Upper lobe of left lung (tissue), 4 donors: Measurements from ENCODE around the gene ZC3H12C.

Experiments used
- CTCF ChIP-seq, 6 experiments: fragments of 450-650 bp in 4 of 6; fragments of 200-600 bp in 2 of 6; sonication (generic) in 2 of 6; IDR thresholded peaks; one replicate each; pipeline ENCODE4 v1.5.1; 2016 to 2019; ENCODE audit warnings: antibody characterized with exemption in 6 of 6
- EP300 ChIP-seq, 4 donors: sonication (generic); formaldehyde crosslinking; IDR thresholded peaks; one replicate each; pipeline ENCODE4 v1.5.1; 2017; ENCODE audit warnings: antibody characterized with exemption in 4 of 4, control low read depth in 2 of 4
- POLR2A ChIP-seq, 4 donors: fragments of 450-650 bp; IDR thresholded peaks; one replicate each; pipeline ENCODE4 v1.5.1; 2016 to 2017; ENCODE audit warnings: antibody characterized with exemption in 4 of 4, mild to moderate bottlenecking in 2 of 4
- POLR2AphosphoS5 ChIP-seq, 2 donors: sonication (generic); formaldehyde crosslinking; IDR thresholded peaks; one replicate each; pipeline ENCODE4 v1.5.1; 2017; ENCODE audit warnings: antibody characterized with exemption in 2 of 2

- TF ChIP-seq EP300 (IDR thresholded peaks at IDR 0.05) = no peak
- no peak for TF ChIP-seq CTCF (IDR thresholded peaks at IDR 0.05)
- no peak for TF ChIP-seq POLR2AphosphoS5 (IDR thresholded peaks at IDR 0.05)
- TF ChIP-seq POLR2A (IDR thresholded peaks at IDR 0.05) = no peak
Observed at GRCh38 chr11:110217223-110217877, 124.2 kb downstream of the ZC3H12C start.
